ENCODE results near the gene WWOX. TPM values are rescaled to one million over a fixed set of nuclear protein-coding genes. Genes with fewer than 3 reads are reported as not detected.

The WWOX gene
- total RNA-seq, 1 experiment from 2014 or later: 15.6 TPM

DNA sequence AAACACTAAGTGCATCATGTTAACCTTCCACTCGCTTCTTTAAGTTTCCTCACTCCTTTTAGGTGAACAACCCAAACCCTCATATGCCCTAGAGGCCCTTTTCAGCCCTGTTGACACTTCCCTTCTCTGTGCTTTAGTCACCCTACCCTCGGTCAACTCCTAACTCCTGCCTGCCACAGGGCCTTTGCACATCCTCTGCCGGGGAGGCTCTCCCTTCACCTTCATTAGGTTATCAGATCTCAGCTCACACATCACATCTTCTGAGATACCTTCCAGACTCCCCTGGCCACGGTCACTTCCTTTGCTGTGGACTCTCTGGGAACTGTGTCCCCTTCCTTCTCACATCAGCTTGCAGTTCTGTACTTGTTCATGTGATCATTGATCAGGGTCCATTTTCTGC lies 926.7 kb downstream of the WWOX start:
- no peaks in the 10 kb centered on the region; a peak in 1 of 7 replicates for H3K36me3 Mint-ChIP-seq (ENCODE audit: insufficient read depth in 1 of 3, low read depth in 3 of 3)
- Histone ChIP-seq H3K23me2 (ENCODE audit: insufficient read length, low read depth, low read length, poor library complexity, severe bottlenecking) (no peaks in the 10 kb centered on the region), H2BK15ac (ENCODE audit: low read depth, low read length) (no peak overlapping the region), H2BK20ac (ENCODE audit: low read depth, low read length, poor library complexity, severe bottlenecking) (no peak overlapping the region), H3K27me3 (ENCODE audit: insufficient read depth, low read length) (no peaks in the 10 kb centered on the region), H3T11ph (ENCODE audit: low read length) (no peak overlapping the region), H3K4ac (ENCODE audit: low read depth, low read length) (no peak overlapping the region), H4K91ac (ENCODE audit: insufficient read length, low read depth, low read length) (no peak overlapping the region), H3K56ac (ENCODE audit: insufficient read length, low read depth, low read length) (no peak overlapping the region), H3K79me2 (ENCODE audit: insufficient read depth, low read length) (no peaks in the 10 kb centered on the region), H3K18ac (ENCODE audit: insufficient read length, low read depth, low read length) (no peak overlapping the region), H3K4me2 (ENCODE audit: insufficient read depth, insufficient read length, low read length) (no peak overlapping the region), H2AFZ (ENCODE audit: low read length) (no peak overlapping the region), H2BK5ac (ENCODE audit: insufficient read length, low read length) (no peak overlapping the region), H3K27ac (ENCODE audit: insufficient read length, low read depth, low read length) (no peak overlapping the region), H3K79me1 (ENCODE audit: insufficient read depth, low read depth, low read length, poor library complexity, severe bottlenecking) (no peaks in the 10 kb centered on the region), H4K8ac (replicated peaks; ENCODE audit: insufficient read length, low read depth, low read length) (no peak overlapping the region), H3K23ac (ENCODE audit: insufficient read length, low read depth, low read length) (no peak overlapping the region), H4K20me1 (ENCODE audit: control insufficient read depth, insufficient read depth, insufficient read length) (no peaks in the 10 kb centered on the region), H4K5ac (ENCODE audit: insufficient read length, low read depth, low read length) (no peak overlapping the region), H3K9me3 (ENCODE audit: control insufficient read depth, low read depth, low read length) (no peaks in the 10 kb centered on the region), H3K4me1 (ENCODE audit: insufficient read depth, low read length) (no peaks in the 10 kb centered on the region), H3K14ac (ENCODE audit: insufficient read depth, low read length) (no peak overlapping the region), H2BK12ac (ENCODE audit: insufficient read length, low read depth, low read length) (no peak overlapping the region), H3K9ac (ENCODE audit: extremely low read depth, insufficient read length, low read length) (no peak overlapping the region), H2BK120ac (ENCODE audit: low read depth, low read length, poor library complexity, severe bottlenecking) (no peak overlapping the region), H2AK5ac (ENCODE audit: insufficient read length, low read length) (no peak overlapping the region)
- WGBS (ENCODE audit: extremely low coverage, insufficient read length, low lambda C conversion rate): no CpG with 5 or more reads among the region's 4 CpGs
- no peak for DNase-seq
- H3K4me1 Mint-ChIP-seq: peaks cover 5 to 7% of the 10 kb centered on the region in 2 experiments
- TF ChIP-seq, protein P1, sequence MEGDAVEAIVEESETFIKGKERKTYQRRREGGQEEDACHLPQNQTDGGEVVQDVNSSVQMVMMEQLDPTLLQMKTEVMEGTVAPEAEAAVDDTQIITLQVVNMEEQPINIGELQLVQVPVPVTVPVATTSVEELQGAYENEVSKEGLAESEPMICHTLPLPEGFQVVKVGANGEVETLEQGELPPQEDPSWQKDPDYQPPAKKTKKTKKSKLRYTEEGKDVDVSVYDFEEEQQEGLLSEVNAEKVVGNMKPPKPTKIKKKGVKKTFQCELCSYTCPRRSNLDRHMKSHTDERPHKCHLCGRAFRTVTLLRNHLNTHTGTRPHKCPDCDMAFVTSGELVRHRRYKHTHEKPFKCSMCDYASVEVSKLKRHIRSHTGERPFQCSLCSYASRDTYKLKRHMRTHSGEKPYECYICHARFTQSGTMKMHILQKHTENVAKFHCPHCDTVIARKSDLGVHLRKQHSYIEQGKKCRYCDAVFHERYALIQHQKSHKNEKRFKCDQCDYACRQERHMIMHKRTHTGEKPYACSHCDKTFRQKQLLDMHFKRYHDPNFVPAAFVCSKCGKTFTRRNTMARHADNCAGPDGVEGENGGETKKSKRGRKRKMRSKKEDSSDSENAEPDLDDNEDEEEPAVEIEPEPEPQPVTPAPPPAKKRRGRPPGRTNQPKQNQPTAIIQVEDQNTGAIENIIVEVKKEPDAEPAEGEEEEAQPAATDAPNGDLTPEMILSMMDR (conservative IDR thresholded peaks at IDR 0.05): no peak
- no peaks in the 10 kb centered on the region for H3K27me3 Mint-ChIP-seq (ENCODE audit: low read depth)
- no peak overlapping the region; a peak in 2 of 7 replicates for H3K27ac Mint-ChIP-seq
- no peak overlapping the region for H3K4me3 Mint-ChIP-seq
- no peaks in the 10 kb centered on the region for H3K9me3 Mint-ChIP-seq
